ENCODE results near the gene C12orf57.

The C12orf57 gene

DNA sequence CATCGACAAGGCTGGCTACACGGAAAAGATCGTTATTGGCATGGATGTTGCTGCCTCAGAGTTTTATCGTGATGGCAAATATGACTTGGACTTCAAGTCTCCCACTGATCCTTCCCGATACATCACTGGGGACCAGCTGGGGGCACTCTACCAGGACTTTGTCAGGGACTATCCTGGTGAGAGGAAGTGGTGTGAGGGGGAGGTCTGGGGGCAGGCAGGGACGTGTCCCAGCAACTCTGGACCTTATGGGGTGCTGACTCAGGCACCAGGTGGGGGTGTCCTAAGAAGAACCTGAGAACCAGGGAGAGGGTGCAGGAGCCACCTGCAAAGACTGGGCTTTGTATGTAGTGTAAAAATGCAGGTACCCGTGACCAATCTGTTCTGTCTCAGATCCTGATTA, 24.2 kb upstream of the C12orf57 start:
- FAIRE-seq: no peak

DNA sequence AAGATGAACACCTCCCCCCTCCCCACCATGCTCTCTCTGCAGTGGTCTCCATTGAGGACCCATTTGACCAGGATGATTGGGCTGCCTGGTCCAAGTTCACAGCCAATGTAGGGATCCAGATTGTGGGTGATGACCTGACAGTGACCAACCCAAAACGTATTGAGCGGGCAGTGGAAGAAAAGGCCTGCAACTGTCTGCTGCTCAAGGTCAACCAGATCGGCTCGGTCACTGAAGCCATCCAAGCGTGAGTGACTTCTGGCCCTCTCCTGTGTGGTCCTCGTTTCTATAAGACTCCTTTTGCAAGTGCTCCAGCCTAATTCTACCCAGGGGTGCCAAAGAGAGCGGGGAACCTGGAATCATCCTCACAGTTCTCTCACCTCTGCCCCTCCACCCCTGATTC, 22.3 kb upstream of the C12orf57 start:
- FAIRE-seq: no peak

DNA sequence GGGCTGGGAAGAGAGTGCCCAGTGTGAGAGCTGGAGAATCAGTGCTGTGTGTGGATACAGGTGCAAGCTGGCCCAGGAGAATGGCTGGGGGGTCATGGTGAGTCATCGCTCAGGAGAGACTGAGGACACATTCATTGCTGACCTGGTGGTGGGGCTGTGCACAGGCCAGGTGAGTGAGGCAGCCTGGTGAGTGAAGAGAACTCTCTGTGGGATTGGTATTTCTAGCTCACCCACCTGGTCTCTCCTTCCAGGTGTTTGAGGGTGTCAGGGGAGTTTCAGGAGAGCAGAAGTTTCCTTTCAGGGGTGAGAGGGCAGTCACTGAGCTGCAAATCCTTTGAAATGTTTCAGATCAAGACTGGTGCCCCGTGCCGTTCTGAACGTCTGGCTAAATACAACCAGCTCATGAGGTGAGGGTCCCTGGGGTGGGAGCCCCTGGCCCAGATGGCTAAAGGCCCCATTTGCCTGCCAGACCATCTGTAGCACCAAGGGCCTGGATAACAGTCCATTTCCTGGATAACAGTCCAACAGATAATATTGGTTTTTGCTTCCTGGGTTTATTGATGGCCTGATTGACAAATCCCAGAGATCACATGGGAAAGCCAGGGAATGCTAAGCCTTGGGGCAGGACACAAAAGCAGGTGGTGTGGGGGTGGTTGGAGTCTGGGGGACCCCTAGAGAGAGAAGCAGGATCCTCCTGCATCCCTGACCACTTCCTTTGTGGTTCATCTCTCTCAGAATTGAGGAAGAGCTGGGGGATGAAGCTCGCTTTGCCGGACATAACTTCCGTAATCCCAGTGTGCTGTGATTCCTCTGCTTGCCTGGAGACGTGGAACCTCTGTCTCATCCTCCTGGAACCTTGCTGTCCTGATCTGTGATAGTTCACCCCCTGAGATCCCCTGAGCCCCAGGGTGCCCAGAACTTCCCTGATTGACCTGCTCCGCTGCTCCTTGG, 21.6 kb upstream of the C12orf57 start:
- no peak for FAIRE-seq

DNA sequence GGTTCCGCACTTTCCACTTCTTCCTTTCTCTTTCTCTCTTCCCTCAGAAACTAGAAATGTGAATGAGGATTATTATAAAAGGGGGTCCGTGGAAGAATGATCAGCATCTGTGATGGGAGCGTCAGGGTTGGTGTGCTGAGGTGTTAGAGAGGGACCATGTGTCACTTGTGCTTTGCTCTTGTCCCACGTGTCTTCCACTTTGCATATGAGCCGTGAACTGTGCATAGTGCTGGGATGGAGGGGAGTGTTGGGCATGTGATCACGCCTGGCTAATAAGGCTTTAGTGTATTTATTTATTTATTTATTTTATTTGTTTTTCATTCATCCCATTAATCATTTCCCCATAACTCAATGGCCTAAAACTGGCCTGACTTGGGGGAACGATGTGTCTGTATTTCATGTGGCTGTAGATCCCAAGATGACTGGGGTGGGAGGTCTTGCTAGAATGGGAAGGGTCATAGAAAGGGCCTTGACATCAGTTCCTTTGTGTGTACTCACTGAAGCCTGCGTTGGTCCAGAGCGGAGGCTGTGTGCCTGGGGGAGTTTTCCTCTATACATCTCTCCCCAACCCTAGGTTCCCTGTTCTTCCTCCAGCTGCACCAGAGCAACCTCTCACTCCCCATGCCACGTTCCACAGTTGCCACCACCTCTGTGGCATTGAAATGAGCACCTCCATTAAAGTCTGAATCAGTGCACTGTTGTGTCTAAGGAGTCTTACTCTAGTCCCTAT, 20.7 kb upstream of the C12orf57 start:
- FAIRE-seq: no peak

DNA sequence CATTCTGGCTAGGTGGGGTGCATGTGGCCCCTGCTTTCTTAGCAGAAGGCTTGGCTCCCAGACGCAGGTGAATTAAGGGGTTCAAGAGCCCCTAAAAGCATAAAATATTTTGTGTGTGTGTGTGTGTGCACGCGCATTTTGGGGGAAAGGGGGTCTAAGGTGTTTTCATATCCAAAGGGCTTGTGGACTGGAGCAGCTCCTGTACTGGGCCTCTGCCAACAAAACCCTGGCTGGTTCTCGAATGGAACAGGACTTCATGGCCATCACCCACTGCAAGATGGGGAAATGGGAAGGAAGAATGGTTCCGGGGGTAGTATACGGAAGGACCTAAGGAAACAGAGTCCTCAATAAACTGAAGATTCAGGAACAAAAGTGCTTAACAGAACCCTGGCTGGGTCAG, 20.0 kb upstream of the C12orf57 start:
- FAIRE-seq: no peak

DNA sequence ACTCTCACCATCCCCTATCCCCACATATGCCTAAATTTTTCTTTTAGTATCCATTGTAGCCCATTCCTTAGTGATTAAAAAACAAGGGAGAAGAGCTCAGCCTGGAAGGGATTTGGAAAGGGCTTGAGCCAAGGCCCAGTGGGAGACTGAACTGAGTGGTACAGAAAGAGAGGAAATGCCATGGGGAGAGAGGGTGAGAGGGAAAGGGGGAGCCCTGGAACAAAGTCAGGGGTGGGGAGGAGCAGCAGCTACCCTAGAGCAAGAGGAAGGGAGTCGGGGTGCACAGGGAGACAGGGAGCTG, 18.6 kb upstream of the C12orf57 start:
- no peak for FAIRE-seq

DNA sequence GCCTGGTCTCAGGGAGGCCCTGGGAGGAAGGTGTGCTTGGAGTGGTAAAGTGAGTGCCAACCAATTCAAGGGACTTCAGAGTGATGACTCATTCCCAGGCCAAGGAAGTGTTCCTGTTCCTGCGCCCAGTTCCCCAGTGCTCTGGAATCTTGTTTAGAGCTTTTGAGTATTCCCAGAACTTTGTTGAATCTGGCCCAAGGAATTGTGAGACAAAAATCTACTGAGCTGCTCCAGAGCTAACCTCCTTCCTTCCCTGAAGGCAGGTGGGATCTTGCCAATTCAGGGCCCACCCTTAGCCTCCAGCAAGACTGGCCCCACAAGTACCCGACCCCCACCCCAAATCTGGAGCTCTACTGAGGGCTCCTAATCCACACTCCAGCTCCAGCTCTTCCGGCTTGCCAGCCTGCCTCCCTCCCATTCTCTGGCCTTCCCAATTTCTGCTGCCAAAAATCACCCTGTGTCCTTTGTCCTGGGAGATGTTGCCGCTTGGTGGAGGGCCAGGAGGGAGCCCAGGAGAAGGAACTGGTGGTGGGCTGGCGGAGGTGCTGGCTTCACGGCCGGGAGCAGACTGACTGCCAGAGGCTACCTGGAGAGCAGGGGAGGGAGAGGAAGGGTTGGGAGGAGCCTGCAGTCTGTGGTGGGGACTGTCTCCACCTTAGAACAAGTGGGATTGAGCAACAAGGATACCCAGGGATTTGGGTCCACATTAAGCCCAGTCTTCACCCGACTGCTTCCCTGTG, 18.1 kb upstream of the C12orf57 start:
- FAIRE-seq: peak; percentile 93

DNA sequence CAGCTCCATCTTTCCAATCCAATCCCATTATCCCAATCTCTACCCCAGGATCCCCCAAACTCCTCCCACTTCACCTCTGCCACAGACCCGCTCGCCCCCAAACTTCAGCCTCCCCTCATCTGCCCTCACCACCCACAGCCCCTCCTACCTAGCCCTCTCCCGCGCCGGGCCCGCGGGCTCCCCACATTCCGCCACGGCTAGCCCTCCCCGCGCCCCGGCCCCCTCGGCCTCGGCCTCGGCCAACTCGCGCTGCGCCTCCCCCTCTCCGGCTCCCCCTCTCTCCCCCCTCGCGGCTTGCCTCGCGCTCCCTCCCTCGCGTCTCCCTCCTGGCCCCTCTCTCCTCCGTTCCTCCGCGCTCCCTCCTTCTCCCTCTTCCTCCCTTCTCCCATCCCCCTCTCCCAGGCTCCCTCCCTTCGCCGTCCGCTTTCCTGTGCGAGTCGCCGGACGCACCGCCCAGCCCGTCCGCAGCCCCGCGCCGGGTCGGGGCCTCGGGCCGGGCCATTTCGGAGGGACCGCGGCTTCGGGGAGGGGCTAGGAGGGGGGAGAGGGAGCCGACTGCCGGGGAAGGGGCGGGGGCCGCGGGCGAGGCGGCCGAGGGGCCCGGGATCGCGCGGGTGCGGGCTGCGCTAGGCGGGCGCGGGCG, 16.3 kb upstream of the C12orf57 start, which contains the start of gene ATN1:
Gene ATN1, plus strand, starts transcription at position 581 of the 643 bp plus-strand sequence. CDS start 6,043 bp downstream, outside the sequence.
- no peak for FAIRE-seq

DNA sequence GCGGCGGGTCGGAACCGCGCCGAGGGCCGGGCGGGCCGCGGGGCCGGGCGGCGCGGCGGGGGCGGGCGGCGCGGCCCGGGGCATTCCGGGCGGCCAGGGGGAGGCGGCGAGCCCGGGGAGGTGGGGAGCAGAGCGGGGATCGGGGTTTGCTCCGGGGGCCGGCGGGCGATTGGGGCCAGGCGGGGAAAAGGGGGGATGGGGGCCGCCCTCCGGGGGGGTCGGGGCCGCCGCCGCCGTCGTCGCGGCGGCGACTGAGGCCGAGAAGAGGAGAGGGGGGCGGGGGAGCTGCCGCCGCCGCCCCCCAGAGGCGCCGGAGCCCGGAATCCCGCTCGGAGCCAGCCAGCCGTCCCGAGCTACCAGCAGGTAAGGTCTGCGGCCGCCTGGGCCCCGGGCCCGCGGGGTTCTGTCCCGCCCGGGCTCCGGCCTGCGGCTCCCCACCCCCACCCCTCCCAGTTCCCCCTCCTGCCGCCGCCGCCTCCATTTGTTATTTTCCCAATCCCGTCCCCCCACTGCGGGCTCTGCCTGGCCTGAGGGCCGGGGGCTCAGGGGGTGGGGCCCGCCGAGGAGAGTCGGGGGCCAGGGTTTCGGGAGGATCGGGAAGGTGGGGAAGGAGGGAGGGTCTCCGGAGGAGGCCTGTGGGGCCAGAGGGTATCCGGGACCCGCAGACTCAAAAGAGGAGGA, 15.7 kb upstream of the C12orf57 start:
- FAIRE-seq: no peak

DNA sequence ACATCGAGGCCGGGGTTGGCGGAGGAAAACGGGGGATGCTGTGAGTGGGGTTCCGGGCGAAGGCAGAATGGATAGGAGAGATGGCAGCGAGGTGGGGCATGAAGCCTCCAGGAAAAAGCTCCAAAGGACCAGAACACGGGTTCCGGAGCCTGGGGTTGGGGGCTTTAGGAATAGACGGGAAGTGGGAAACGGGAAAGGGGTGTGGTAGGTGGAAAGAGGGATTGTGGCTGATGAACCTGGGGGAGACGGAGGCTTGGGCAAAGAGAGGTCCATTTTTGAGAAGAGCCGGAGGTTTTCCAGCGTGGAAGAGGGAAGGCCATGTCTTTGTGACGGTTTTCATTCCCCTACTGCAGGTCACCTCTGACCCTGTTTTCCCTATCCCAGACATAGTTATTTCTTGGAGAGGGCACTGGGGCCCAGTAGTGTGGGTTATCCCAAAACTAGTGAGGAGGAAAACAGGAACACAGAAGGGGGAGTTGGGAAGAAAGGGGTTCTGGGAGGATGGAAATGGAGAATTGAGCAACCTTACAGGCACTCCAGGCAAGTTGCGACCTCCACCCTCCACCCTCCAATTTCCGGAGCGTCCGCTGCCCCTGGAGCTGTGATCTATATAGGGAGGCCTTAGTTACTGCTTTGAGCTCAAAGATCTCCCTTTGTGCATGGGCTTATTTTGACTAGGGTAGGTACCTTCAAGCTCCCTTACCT, 15.0 kb upstream of the C12orf57 start:
- no peak for FAIRE-seq

DNA sequence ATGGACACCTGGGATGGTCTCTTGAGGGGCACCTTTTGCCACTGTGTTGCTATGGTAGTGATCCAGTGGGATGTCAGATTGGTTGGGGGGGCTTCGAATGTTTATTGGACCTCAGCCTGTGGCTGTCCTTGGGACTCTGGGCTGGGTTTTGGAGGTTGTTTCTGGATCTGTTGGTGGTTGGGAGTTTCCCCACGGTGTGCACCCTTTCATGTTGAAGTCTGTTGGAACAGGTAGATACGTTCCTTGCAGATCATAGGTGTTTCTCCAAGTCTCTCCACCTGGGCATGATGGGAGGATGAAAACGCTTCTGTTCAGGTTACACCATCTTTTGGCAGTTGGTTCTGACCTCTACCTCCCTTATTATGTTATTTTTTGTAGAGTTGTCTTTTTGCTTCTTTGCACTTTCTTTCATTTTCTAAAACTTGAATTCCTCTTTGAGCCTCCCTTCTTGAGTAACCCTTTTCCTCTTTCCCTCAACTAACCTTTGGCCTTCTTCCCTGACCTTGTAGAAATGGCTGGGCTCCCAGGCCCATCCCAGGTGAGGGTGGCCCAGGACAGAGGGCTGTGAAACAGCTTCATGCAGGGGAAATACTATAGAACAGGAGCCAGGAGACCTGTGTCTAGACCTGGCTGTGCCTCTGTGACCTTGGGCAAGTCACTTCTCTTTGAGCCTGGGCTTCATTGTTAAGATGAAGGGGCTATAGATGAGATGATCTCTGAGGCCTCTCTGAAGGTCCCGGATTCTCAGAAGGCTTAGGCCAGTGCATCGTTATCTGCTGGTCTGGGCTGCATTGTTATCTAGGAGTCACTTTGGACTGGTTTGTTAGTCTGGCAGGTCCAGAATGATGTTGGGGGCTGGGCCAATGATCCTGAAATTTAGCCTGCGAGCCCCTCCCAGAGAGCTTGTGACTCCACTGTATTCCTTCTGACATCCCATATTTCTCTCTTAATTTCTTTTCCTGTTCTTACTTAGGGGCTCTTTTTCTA, 14.1 kb upstream of the C12orf57 start:
- no peak for FAIRE-seq

DNA sequence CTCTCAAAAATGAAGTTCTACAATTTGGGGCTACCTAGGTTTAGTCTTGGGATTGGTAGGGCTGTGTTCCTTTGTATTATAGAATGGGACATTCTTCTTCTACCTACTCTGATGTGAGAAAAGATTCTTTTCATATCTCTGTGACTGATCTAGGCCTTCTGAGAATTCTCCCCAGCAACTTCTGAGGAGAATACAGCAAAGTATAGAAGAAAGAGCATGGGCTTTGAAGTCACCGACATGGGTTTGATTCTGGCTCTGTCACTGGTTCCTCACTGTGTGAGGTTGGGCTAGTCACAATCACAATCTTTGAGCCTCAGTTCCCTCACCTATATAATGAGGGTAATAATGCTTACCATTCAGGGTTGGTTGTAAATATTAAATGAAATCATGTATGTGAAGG, 11.1 kb upstream of the C12orf57 start:
- FAIRE-seq: no peak

DNA sequence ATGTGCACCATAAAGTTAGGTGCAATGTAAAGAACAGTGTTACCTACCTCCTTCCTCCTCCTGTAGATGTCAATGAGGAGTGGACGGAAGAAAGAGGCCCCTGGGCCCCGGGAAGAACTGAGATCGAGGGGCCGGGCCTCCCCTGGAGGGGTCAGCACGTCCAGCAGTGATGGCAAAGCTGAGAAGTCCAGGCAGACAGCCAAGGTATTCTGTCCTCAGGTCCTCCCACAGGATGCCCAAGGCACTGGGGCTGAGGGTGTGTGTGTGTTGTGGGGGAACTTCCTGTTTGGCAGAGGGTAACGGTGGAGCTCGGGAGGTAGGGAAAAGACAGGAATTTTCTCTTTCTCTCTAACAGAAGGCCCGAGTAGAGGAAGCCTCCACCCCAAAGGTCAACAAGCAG, 9.7 kb upstream of the C12orf57 start:
- no peak for FAIRE-seq

DNA sequence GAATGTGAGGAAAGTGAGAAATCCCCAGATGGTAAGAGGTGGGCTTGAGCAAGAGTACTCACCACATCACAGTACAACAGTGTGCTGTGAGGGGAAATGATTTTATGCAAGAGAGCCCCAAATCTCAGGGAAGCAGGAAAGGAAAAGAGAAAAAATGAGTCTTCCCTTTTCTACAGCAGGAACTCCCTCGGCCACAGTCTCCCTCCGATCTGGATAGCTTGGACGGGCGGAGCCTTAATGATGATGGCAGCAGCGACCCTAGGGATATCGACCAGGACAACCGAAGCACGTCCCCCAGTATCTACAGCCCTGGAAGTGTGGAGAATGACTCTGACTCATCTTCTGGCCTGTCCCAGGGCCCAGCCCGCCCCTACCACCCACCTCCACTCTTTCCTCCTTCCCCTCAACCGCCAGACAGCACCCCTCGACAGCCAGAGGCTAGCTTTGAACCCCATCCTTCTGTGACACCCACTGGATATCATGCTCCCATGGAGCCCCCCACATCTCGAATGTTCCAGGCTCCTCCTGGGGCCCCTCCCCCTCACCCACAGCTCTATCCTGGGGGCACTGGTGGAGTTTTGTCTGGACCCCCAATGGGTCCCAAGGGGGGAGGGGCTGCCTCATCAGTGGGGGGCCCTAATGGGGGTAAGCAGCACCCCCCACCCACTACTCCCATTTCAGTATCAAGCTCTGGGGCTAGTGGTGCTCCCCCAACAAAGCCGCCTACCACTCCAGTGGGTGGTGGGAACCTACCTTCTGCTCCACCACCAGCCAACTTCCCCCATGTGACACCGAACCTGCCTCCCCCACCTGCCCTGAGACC, 8.2 kb upstream of the C12orf57 start:
- FAIRE-seq: no peak

DNA sequence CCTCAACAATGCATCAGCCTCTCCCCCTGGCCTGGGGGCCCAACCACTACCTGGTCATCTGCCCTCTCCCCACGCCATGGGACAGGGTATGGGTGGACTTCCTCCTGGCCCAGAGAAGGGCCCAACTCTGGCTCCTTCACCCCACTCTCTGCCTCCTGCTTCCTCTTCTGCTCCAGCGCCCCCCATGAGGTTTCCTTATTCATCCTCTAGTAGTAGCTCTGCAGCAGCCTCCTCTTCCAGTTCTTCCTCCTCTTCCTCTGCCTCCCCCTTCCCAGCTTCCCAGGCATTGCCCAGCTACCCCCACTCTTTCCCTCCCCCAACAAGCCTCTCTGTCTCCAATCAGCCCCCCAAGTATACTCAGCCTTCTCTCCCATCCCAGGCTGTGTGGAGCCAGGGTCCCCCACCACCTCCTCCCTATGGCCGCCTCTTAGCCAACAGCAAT, 7.6 kb upstream of the C12orf57 start:
- no peak for FAIRE-seq

DNA sequence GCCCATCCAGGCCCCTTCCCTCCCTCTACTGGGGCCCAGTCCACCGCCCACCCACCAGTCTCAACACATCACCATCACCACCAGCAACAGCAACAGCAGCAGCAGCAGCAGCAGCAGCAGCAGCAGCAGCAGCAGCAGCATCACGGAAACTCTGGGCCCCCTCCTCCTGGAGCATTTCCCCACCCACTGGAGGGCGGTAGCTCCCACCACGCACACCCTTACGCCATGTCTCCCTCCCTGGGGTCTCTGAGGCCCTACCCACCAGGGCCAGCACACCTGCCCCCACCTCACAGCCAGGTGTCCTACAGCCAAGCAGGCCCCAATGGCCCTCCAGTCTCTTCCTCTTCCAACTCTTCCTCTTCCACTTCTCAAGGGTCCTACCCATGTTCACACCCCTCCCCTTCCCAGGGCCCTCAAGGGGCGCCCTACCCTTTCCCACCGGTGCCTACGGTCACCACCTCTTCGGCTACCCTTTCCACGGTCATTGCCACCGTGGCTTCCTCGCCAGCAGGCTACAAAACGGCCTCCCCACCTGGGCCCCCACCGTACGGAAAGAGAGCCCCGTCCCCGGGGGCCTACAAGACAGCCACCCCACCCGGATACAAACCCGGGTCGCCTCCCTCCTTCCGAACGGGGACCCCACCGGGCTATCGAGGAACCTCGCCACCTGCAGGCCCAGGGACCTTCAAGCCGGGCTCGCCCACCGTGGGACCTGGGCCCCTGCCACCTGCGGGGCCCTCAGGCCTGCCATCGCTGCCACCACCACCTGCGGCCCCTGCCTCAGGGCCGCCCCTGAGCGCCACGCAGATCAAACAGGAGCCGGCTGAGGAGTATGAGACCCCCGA, 7.0 kb upstream of the C12orf57 start:
- FAIRE-seq: no peak

DNA sequence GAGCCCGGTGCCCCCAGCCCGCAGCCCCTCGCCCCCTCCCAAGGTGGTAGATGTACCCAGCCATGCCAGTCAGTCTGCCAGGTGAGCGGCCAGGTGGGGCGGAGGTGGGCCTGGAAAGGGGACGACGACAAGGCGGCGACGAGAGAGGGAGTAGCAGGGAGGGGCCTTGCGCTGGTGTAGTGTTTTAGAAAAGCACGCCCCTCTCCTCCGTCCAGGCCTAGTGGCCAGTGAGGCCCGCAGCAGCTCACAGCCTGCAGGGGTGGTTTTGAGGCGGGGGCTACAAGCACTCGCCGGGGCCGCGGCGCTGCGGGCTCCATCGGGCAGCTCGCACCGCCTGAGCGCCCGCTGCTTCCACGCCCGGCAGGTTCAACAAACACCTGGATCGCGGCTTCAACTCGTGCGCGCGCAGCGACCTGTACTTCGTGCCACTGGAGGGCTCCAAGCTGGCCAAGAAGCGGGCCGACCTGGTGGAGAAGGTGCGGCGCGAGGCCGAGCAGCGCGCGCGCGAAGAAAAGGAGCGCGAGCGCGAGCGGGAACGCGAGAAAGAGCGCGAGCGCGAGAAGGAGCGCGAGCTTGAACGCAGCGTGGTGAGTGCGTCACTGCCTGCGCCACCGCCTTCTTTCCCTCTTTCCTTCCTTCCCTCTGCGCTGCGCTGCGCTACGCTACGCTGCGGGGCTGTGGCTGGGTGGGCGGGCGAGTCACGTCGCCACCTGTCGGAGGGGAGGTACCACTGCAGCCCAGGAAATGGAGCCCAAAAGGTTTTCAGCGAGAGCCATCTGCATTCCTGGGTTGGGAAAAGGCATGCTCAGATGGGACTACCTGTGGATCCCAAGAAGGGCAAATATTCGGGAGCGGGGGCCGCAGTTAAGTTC, 6.1 kb upstream of the C12orf57 start:
- peak; percentile 62 for FAIRE-seq

Data from A204.1 (cell line).